K562 (cell line): ENCODE results near the gene PTGER3. TPM values are rescaled to one million over a fixed set of nuclear protein-coding genes. Genes with fewer than 3 reads are reported as not detected.

Experiments
- ATAC-seq: fragments of 200-7000 bp; cut with Tn5 transposase; 3 replicates; pipeline ENCODE4 v1.9.1; 2020; ENCODE audit warnings: moderate library complexity
- BruUV-seq: library from RNA; stranded (reverse); fragments of 400-500 nt; replicated peaks from 2 replicates; lab custom pipeline; 2021; lab: Mats Ljungman, UMichigan
- CTCF ChIA-PET: fragments of 300-600 bp; formaldehyde crosslinking; extraction: SDS; loops from one replicate; lab custom pipeline; 2021; ENCODE audit warnings: low intra/inter-chr PET ratio; lab: Yijun Ruan, JAX
- POLR2A ChIA-PET: fragments of 300-600, 350-650 bp; sonication (Branson Sonifier 250); formaldehyde crosslinking; extraction: SDS; loops from one replicate; lab custom pipeline; 2021; ENCODE audit warnings: antibody characterized with exemption, inconsistent platforms; lab: Yijun Ruan, JAX
- DNase-seq, 4 experiments: peaks; one replicate each; pipeline versions ENCODE4 v3.0.0 to v3.0.0-alpha.2; 2011 to 2018; ENCODE audit warnings: low spot score in 3 of 4, mixed read lengths in 3 of 4; ENCODE audit errors: extremely low read depth in 1 of 4
- FAIRE-seq: peaks from 2 replicates; lab custom pipeline; 2011; peaks lifted over from hg19 to GRCh38; lab: Jason Lieb, UNC
- H2AFZ ChIP-seq: 2 replicates; pipeline ENCODE4 v1.6.0; 2011; ENCODE audit warnings: low read depth, low read length, control low read depth, inconsistent platforms
- H3K27ac ChIP-seq: fragments of 200-600 bp; 3 replicates; pipeline ENCODE4 v1.8.0; 2011; ENCODE audit warnings: low read depth, mild to moderate bottlenecking, control low read depth, inconsistent platforms, low read length, moderate library complexity, mixed read lengths; ENCODE audit errors: extremely low read depth
- H3K27me3 ChIP-seq, 2 experiments: fragments of 300-600 bp in 1 of 2; 2 replicates in 1 of 2; 3 replicates in 1 of 2; pipeline versions ENCODE4 v1.6.0 to v1.8.0; 2011; ENCODE audit warnings: inconsistent platforms in 2 of 2, low read length in 2 of 2, mild to moderate bottlenecking in 1 of 2, mixed read lengths in 1 of 2, moderate library complexity in 1 of 2; ENCODE audit not compliant: control insufficient read depth in 2 of 2, insufficient read depth in 2 of 2
- H3K36me3 ChIP-seq: fragments of 300-600 bp; 3 replicates; pipeline ENCODE4 v1.8.0; 2011; ENCODE audit warnings: mild to moderate bottlenecking, low read length, inconsistent platforms; ENCODE audit not compliant: control insufficient read depth, insufficient read depth
- H3K4me1 ChIP-seq, 2 experiments: fragments of 200-600 bp in 1 of 2; replicated peaks in 1 of 2; 2 replicates in 1 of 2; 3 replicates in 1 of 2; pipeline versions ENCODE4 v1.5.1 to v1.8.0; 2011; ENCODE audit warnings: inconsistent platforms in 2 of 2, low read length in 2 of 2, mild to moderate bottlenecking in 1 of 2, mixed read lengths in 1 of 2, moderate library complexity in 1 of 2; ENCODE audit not compliant: control insufficient read depth in 2 of 2, insufficient read depth in 2 of 2
- H3K4me2 ChIP-seq: 2 replicates; pipeline ENCODE4 v1.6.1; 2011; ENCODE audit warnings: low read length, control low read depth, inconsistent platforms, mixed read lengths; ENCODE audit not compliant: insufficient read depth
- H3K4me3 ChIP-seq: fragments of 200-600 bp; sonication (generic), shearing (Covaris generic); 2 replicates; pipeline ENCODE4 v1.5.1; 2016; ENCODE audit warnings: control low read depth, inconsistent platforms
- H3K79me2 ChIP-seq: fragments of 200-600 bp; 3 replicates; pipeline ENCODE4 v1.8.0; 2011; ENCODE audit warnings: low read length, inconsistent platforms; ENCODE audit not compliant: control insufficient read depth, insufficient read depth
- H3K9ac ChIP-seq, 2 experiments: 2 replicates each; pipeline versions ENCODE4 v1.6.0 to v1.6.1; 2011; ENCODE audit warnings: low read depth in 2 of 2, low read length in 2 of 2, control low read depth in 1 of 2, inconsistent platforms in 1 of 2, mild to moderate bottlenecking in 1 of 2, mixed read lengths in 1 of 2; ENCODE audit not compliant: insufficient read depth in 1 of 2
- H3K9me1 ChIP-seq: one replicate; pipeline ENCODE4 v1.6.0; 2011; ENCODE audit warnings: inconsistent platforms, mild to moderate bottlenecking, low read length, moderate library complexity; ENCODE audit not compliant: control insufficient read depth, insufficient read depth
- H3K9me3 ChIP-seq: replicated peaks from 2 replicates; pipeline ENCODE4 v1.5.1; 2011; ENCODE audit warnings: low read depth, low read length, inconsistent platforms; ENCODE audit not compliant: control insufficient read depth, insufficient read depth
- H4K20me1 ChIP-seq: replicated peaks from 2 replicates; pipeline ENCODE4 v1.6.1; 2011; ENCODE audit warnings: low read length, inconsistent platforms, mixed read lengths; ENCODE audit not compliant: control insufficient read depth, insufficient read depth
- MCM3 ChIP-seq: fragments of 450-650 bp; IDR thresholded peaks from 2 replicates; pipeline ENCODE4 v1.6.1; 2016
- NR3C1 ChIP-seq: sonication (generic); formaldehyde crosslinking; IDR thresholded peaks from 2 replicates; pipeline ENCODE4 v1.8.1; 2022; ENCODE audit warnings: missing genetic modification reagents
- PHTF2 ChIP-seq: fragments of 250-450 bp; sonication (Bioruptor Pico); IDR thresholded peaks from 2 replicates; pipeline ENCODE4 v1.5.0; 2021; ENCODE audit warnings: mild to moderate bottlenecking
- SMAD1 ChIP-seq: fragments of 150-350 bp; IDR thresholded peaks from 2 replicates; pipeline ENCODE4 v1.6.1; 2014; ENCODE audit warnings: low read length, low read depth; ENCODE audit not compliant: partially characterized antibody
- WGBS: fragments of 100-300 bp; shearing (Covaris generic); methylation state at CpG from one replicate; pipeline ENCODE4 v1.1.6; 2016; ENCODE audit warnings: low coverage, mixed read lengths; ENCODE audit not compliant: insufficient coverage; ENCODE audit errors: missing lambda C conversion rate; 5-methylcytosine and 5-hydroxymethylcytosine counted together
- in situ Hi-C: fragments of 300-500 bp; cut with MboI; formaldehyde crosslinking; loops from 4 replicates; pipeline ENCODE4 v1.15.0; 2018; ENCODE audit warnings: inconsistent platforms, mixed read lengths
- intact Hi-C: fragments of 100-400 bp; cut with micrococcal nuclease; formaldehyde crosslinking; loops from 2 replicates; pipeline ENCODE4 v1.14.2; 2022
- polyA plus RNA-seq, 8 experiments: library from polyadenylated mRNA; depleted of rRNA in 4 of 8; stranded (reverse) in 5 of 8; unstranded in 3 of 8; fragments of >200 nt; fragmentation: Nextera tagmentation in 2 of 8; fragmentation: Illumina TruSeq in 1 of 8; extraction: Ambion mirVana in 2 of 8; extraction: Trizol in 1 of 8; gene quantifications; 2 replicates each; pipeline versions ENCODE4 v1.2.1 to v1.2.3, GENCODE V29; 2011 to 2014; ENCODE audit warnings: inconsistent platforms in 1 of 8, missing spikeins in 1 of 8
- total RNA-seq, 7 experiments: library from RNA; depleted of rRNA in 6 of 7; stranded (reverse); fragments of >200 nt in 6 of 7; fragmentation: Illumina TruSeq in 2 of 7; extraction: Trizol in 2 of 7; gene quantifications; 2 replicates each; pipeline versions ENCODE4 v1.2.1 to v1.2.3, GENCODE V29; 2011 to 2021; ENCODE audit warnings: low replicate concordance in 1 of 7
- TF ChIP-seq, protein P1 (sequence below): fragments of 250-450 bp; sonication (Bioruptor Pico); IDR thresholded peaks from 2 replicates; pipeline ENCODE4 v1.4.0; 2020; ENCODE audit warnings: mild to moderate bottlenecking, moderate library complexity

PTGER3 gene
- total and polyA plus RNA-seq, 9 of the 15 experiments (the other 6 are each of a cell fraction or from before 2014, with no cell fraction given): 3.8 to 28.5 (median 14.2) TPM

DNA sequence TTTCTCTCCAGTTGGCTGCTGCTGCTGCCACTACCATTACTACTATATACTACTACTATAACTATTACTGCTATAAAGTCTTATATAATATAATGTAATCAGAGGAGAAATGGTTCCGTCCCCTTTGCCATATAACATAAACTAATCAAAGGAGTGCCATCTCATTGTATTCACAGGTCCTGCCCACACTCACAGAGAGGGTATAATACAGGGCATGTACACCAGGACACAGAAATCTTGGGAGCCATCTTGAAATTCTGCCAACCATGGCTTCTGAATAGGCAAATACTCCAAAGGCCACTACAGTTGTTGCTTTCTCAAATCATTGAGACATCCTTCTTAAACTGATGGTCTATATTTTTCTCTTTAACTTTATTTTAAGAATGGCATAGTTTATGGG lies 40.1 kb upstream of the PTGER3 start:
- no peak overlapping the region for H3K4me2 ChIP-seq
- no peak for DNase-seq
- in situ Hi-C loops: no loop called here
- no peaks in the 10 kb centered on the region; a peak in 1 of 5 replicates for H3K27me3 ChIP-seq
- intact Hi-C loops: no loop called here
- H3K79me2 ChIP-seq: no peaks in the 10 kb centered on the region
- ChIA-PET POLR2A (no interaction called here), CTCF (no interaction called here)
- no peak overlapping the region for H3K4me3 ChIP-seq
- BruUV-seq: no TSS peak
- no peak for FAIRE-seq
- no peaks in the 10 kb centered on the region for H3K36me3 ChIP-seq
- no peaks in the 10 kb centered on the region for H3K9me3 ChIP-seq
- no peaks in the 10 kb centered on the region for H4K20me1 ChIP-seq
- H3K9me1 ChIP-seq: no peaks in the 10 kb centered on the region
- H3K27ac ChIP-seq: no peak overlapping the region
- 18% methylated on average over 1 of the region's 1 CpG for WGBS
- TF ChIP-seq MCM3: no peak
- TF ChIP-seq NR3C1 (CRISPR knock-in tag): no peak
- TF ChIP-seq SMAD1: no peak
- TF ChIP-seq, protein P1, sequence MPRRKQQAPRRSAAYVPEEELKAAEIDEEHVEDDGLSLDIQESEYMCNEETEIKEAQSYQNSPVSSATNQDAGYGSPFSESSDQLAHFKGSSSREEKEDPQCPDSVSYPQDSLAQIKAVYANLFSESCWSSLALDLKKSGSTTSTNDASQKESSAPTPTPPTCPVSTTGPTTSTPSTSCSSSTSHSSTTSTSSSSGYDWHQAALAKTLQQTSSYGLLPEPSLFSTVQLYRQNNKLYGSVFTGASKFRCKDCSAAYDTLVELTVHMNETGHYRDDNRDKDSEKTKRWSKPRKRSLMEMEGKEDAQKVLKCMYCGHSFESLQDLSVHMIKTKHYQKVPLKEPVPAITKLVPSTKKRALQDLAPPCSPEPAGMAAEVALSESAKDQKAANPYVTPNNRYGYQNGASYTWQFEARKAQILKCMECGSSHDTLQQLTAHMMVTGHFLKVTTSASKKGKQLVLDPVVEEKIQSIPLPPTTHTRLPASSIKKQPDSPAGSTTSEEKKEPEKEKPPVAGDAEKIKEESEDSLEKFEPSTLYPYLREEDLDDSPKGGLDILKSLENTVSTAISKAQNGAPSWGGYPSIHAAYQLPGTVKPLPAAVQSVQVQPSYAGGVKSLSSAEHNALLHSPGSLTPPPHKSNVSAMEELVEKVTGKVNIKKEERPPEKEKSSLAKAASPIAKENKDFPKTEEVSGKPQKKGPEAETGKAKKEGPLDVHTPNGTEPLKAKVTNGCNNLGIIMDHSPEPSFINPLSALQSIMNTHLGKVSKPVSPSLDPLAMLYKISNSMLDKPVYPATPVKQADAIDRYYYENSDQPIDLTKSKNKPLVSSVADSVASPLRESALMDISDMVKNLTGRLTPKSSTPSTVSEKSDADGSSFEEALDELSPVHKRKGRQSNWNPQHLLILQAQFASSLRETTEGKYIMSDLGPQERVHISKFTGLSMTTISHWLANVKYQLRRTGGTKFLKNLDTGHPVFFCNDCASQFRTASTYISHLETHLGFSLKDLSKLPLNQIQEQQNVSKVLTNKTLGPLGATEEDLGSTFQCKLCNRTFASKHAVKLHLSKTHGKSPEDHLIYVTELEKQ (CRISPR knock-in tag): no peak
- TF ChIP-seq PHTF2 (CRISPR knock-in tag): no peak
- no peak overlapping the region for H2AFZ ChIP-seq
- ATAC-seq: no peak
- H3K4me1 ChIP-seq: no peaks in the 10 kb centered on the region; a peak in 1 of 5 replicates
- H3K9ac ChIP-seq: no peak overlapping the region
